Measurements from ENCODE around the gene TMPO. TPM values are rescaled to one million over a fixed set of nuclear protein-coding genes. Genes with fewer than 3 reads are reported as not detected.

The TMPO gene
- total and polyA plus RNA-seq, 4 donors, result 10.9 to 175 (median 43.9) TPM

DNA sequence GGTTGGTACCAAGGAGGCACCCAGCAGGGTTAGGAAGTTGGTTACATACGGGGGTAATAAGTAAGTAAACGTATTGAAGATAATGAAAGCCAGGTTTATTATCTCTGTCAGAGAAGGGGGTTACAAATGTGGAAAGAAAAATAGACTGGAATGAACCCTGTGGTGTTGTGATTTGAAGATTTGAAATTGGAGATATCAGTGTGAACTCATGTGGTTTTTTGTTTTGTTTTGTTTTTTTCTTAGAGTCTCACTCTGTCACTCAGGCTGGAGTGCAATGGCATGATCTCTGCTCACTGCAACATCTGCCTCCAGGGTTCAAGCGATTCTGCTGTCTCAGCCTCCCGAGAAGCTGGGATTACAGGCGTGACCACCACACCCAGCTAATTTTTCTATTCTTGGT, 64.0 kb downstream of the TMPO start:
- WGBS, result 88% methylated on average over 5 of the region's 5 CpGs
- H3K27ac ChIP-seq (ENCODE audit: low read depth in 1 of 2, low read length in 2 of 2), result no peak overlapping the region

DNA sequence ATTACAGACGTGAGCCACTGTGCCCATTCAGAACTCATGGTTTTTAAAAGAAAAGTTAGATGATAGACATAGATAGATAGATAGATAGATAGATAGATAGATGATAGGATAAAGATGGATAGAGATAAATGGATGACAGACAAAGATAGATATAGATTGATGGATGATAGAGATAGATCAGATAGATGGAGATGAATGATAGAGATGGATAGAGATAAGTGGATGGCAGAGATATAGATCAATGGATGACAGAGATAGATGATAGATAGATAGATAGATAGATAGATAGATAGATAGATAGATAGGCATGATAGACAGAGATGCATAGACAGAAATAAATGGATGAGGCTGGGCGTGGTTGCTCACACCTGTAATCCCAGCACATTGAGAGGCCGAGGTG, 64.4 kb downstream of the TMPO start:
- no peak overlapping the region for H3K9ac ChIP-seq (ENCODE audit: low read depth in 1 of 2, low read length in 2 of 2)
- WGBS, result 98% methylated on average over 3 of the region's 3 CpGs
- no peak overlapping the region for H3K27ac ChIP-seq (ENCODE audit: low read depth in 1 of 2, low read length in 2 of 2)

More for the DNA sequence above, 64.0 kb downstream of the TMPO start:
- H3K27me3 ChIP-seq (ENCODE audit: control insufficient read depth in 4 of 4, insufficient read depth in 4 of 4, low read length in 3 of 4), result no peaks in the 10 kb centered on the region
- H3K4me3 ChIP-seq (ENCODE audit: low read depth in 1 of 3, low read length in 3 of 3), result no peak overlapping the region
- no peak for DNase-seq (ENCODE audit: low spot score)
- no peak overlapping the region for H3K9ac ChIP-seq (ENCODE audit: low read depth in 1 of 2, low read length in 2 of 2)
- H3K4me1 ChIP-seq (ENCODE audit: control insufficient read depth in 4 of 4, insufficient read depth in 4 of 4, low read length in 3 of 4), result peaks cover 0 to 6% (median 1%) of the 10 kb centered on the region in 4 donors
- no peak for TF ChIP-seq RXRA (IDR thresholded peaks at IDR 0.05)
- no peak for TF ChIP-seq FOXA2 (IDR thresholded peaks at IDR 0.05)
- TF ChIP-seq, protein P1, sequence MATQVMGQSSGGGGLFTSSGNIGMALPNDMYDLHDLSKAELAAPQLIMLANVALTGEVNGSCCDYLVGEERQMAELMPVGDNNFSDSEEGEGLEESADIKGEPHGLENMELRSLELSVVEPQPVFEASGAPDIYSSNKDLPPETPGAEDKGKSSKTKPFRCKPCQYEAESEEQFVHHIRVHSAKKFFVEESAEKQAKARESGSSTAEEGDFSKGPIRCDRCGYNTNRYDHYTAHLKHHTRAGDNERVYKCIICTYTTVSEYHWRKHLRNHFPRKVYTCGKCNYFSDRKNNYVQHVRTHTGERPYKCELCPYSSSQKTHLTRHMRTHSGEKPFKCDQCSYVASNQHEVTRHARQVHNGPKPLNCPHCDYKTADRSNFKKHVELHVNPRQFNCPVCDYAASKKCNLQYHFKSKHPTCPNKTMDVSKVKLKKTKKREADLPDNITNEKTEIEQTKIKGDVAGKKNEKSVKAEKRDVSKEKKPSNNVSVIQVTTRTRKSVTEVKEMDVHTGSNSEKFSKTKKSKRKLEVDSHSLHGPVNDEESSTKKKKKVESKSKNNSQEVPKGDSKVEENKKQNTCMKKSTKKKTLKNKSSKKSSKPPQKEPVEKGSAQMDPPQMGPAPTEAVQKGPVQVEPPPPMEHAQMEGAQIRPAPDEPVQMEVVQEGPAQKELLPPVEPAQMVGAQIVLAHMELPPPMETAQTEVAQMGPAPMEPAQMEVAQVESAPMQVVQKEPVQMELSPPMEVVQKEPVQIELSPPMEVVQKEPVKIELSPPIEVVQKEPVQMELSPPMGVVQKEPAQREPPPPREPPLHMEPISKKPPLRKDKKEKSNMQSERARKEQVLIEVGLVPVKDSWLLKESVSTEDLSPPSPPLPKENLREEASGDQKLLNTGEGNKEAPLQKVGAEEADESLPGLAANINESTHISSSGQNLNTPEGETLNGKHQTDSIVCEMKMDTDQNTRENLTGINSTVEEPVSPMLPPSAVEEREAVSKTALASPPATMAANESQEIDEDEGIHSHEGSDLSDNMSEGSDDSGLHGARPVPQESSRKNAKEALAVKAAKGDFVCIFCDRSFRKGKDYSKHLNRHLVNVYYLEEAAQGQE (IDR thresholded peaks at IDR 0.05), result no peak
- TF ChIP-seq, protein P2, sequence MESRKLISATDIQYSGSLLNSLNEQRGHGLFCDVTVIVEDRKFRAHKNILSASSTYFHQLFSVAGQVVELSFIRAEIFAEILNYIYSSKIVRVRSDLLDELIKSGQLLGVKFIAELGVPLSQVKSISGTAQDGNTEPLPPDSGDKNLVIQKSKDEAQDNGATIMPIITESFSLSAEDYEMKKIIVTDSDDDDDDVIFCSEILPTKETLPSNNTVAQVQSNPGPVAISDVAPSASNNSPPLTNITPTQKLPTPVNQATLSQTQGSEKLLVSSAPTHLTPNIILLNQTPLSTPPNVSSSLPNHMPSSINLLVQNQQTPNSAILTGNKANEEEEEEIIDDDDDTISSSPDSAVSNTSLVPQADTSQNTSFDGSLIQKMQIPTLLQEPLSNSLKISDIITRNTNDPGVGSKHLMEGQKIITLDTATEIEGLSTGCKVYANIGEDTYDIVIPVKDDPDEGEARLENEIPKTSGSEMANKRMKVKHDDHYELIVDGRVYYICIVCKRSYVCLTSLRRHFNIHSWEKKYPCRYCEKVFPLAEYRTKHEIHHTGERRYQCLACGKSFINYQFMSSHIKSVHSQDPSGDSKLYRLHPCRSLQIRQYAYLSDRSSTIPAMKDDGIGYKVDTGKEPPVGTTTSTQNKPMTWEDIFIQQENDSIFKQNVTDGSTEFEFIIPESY (IDR thresholded peaks at IDR 0.05), result no peak
- TF ChIP-seq YY1 (IDR thresholded peaks at IDR 0.05), result no peak
- no peak for TF ChIP-seq TAF1 (conservative IDR thresholded peaks at IDR 0.05)
- TF ChIP-seq GABPA (IDR thresholded peaks at IDR 0.05 in 1 of 2, conservative IDR thresholded peaks at IDR 0.05 in 1 of 2), result no peak
- TF ChIP-seq HNF4A (conservative IDR thresholded peaks at IDR 0.05), result no peak
- TF ChIP-seq, protein P3, sequence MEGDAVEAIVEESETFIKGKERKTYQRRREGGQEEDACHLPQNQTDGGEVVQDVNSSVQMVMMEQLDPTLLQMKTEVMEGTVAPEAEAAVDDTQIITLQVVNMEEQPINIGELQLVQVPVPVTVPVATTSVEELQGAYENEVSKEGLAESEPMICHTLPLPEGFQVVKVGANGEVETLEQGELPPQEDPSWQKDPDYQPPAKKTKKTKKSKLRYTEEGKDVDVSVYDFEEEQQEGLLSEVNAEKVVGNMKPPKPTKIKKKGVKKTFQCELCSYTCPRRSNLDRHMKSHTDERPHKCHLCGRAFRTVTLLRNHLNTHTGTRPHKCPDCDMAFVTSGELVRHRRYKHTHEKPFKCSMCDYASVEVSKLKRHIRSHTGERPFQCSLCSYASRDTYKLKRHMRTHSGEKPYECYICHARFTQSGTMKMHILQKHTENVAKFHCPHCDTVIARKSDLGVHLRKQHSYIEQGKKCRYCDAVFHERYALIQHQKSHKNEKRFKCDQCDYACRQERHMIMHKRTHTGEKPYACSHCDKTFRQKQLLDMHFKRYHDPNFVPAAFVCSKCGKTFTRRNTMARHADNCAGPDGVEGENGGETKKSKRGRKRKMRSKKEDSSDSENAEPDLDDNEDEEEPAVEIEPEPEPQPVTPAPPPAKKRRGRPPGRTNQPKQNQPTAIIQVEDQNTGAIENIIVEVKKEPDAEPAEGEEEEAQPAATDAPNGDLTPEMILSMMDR (IDR thresholded peaks at IDR 0.05; ENCODE audit: low read depth, low read length, missing input control), result no peak
- no peak for TF ChIP-seq JUND (IDR thresholded peaks at IDR 0.05)
- TF ChIP-seq HNF4G (IDR thresholded peaks at IDR 0.05), result no peak
- no peak for TF ChIP-seq NR2F2 (IDR thresholded peaks at IDR 0.05)
- no peak for TF ChIP-seq SP1 (IDR thresholded peaks at IDR 0.05)
- TF ChIP-seq, protein P4, sequence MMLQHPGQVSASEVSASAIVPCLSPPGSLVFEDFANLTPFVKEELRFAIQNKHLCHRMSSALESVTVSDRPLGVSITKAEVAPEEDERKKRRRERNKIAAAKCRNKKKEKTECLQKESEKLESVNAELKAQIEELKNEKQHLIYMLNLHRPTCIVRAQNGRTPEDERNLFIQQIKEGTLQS (IDR thresholded peaks at IDR 0.05), result no peak
- H3K9me3 ChIP-seq (ENCODE audit: control insufficient read depth in 4 of 4, low read length in 3 of 4), result no peaks in the 10 kb centered on the region
- H3K36me3 ChIP-seq (ENCODE audit: control insufficient read depth in 4 of 4, insufficient read depth in 3 of 4, low read depth in 1 of 4, low read length in 3 of 4), result no peaks in the 10 kb centered on the region

More for the DNA sequence above, 64.4 kb downstream of the TMPO start:
- no peaks in the 10 kb centered on the region for H3K36me3 ChIP-seq (ENCODE audit: control insufficient read depth in 4 of 4, insufficient read depth in 3 of 4, low read depth in 1 of 4, low read length in 3 of 4)
- H3K9me3 ChIP-seq (ENCODE audit: control insufficient read depth in 4 of 4, low read length in 3 of 4), result no peaks in the 10 kb centered on the region
- H3K4me1 ChIP-seq (ENCODE audit: control insufficient read depth in 4 of 4, insufficient read depth in 4 of 4, low read length in 3 of 4), result peaks cover 0 to 2% (median 0%) of the 10 kb centered on the region in 4 donors
- H3K27me3 ChIP-seq (ENCODE audit: control insufficient read depth in 4 of 4, insufficient read depth in 4 of 4, low read length in 3 of 4), result no peaks in the 10 kb centered on the region
- TF ChIP-seq FOXA2 (IDR thresholded peaks at IDR 0.05) (no peak), RAD21 (IDR thresholded peaks at IDR 0.05) (no peak), YY1 (IDR thresholded peaks at IDR 0.05) (no peak), FOXA1 (IDR thresholded peaks at IDR 0.05) (no peak), RXRA (IDR thresholded peaks at IDR 0.05) (no peak), NR2F2 (IDR thresholded peaks at IDR 0.05) (no peak), TAF1 (conservative IDR thresholded peaks at IDR 0.05) (no peak)
- TF ChIP-seq, protein P5, sequence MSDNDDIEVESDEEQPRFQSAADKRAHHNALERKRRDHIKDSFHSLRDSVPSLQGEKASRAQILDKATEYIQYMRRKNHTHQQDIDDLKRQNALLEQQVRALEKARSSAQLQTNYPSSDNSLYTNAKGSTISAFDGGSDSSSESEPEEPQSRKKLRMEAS (IDR thresholded peaks at IDR 0.05), result no peak
- TF ChIP-seq, protein P4 (IDR thresholded peaks at IDR 0.05), result no peak
- no peak overlapping the region for H3K4me3 ChIP-seq (ENCODE audit: low read depth in 1 of 3, low read length in 3 of 3)
- no peak for DNase-seq (ENCODE audit: low spot score)
